ENCODE results near the gene FATE1. TPM values are rescaled to one million over a fixed set of nuclear protein-coding genes. Genes with fewer than 3 reads are reported as not detected.

FATE1 gene
- total RNA-seq, 2 experiments from 2014 or later = not detected

- no peak for DNase-seq (ENCODE audit: low spot score)
- POLR2A ChIA-PET = no interaction called here
- Histone ChIP-seq H2AFZ (ENCODE audit: low read length) (no peak within 1 kb of the TSS), H3K4me1 (ENCODE audit: insufficient read depth, low read length, poor library complexity, severe bottlenecking) (no peaks in the 10 kb centered on the region), H3K27ac (ENCODE audit: low read depth, low read length, poor library complexity, severe bottlenecking) (no peak within 1 kb of the TSS), H3K9me2 (ENCODE audit: insufficient read depth, low read length) (no peaks in the 10 kb centered on the region), H3K4me2 (ENCODE audit: low read length) (no peak within 1 kb of the TSS), H3K9me3 (ENCODE audit: low read length) (no peaks in the 10 kb centered on the region), H4K20me1 (ENCODE audit: insufficient read depth, low read length) (no peaks in the 10 kb centered on the region), H3K36me3 (ENCODE audit: insufficient read depth, low read length) (no peaks in the 10 kb centered on the region), H3K4me3 (ENCODE audit: low read depth, low read length, poor library complexity, severe bottlenecking) (no peak within 1 kb of the TSS), H3K79me2 (ENCODE audit: insufficient read depth, low read depth, low read length) (no peaks in the 10 kb centered on the region)
- intact Hi-C loops (cut with micrococcal nuclease; ENCODE audit: unreplicated experiment) = no loop called here
- BruUV-seq (replicated peaks) = no TSS peak
- CTCF ChIA-PET (ENCODE audit: unreplicated experiment) = no interaction called here
- TF ChIP-seq EZH2phosphoT487 (IDR thresholded peaks at IDR 0.05; ENCODE audit: borderline replicate concordance, low read depth, low read length) = no peak
- TF ChIP-seq CTCF (conservative IDR thresholded peaks at IDR 0.05; ENCODE audit: low read length) = no peak
Measured at GRCh38 chrX:151734446-151734845, 18.6 kb downstream of the FATE1 start, which contains the start of gene CNGA2. TSS of gene CNGA2 (plus strand) at chrX:151734746. CDS start at chrX:151738484, 3,738 bp downstream.

GRCh38 chrX:151735219-151735618 is 19.4 kb downstream of the FATE1 start:
- CTCF ChIA-PET (ENCODE audit: unreplicated experiment) = no interaction called here
- H4K20me1 ChIP-seq (ENCODE audit: insufficient read depth, low read length) = no peaks in the 10 kb centered on the region
- no peak for DNase-seq (ENCODE audit: low spot score)
- no peak overlapping the region for H3K27ac ChIP-seq (ENCODE audit: low read depth, low read length, poor library complexity, severe bottlenecking)
- no peak for TF ChIP-seq CTCF (conservative IDR thresholded peaks at IDR 0.05; ENCODE audit: low read length)
- TF ChIP-seq EZH2phosphoT487 (IDR thresholded peaks at IDR 0.05; ENCODE audit: borderline replicate concordance, low read depth, low read length) = no peak
- H3K9me3 ChIP-seq (ENCODE audit: low read length) = no peaks in the 10 kb centered on the region
- H3K36me3 ChIP-seq (ENCODE audit: insufficient read depth, low read length) = no peaks in the 10 kb centered on the region
- no peaks in the 10 kb centered on the region for H3K79me2 ChIP-seq (ENCODE audit: insufficient read depth, low read depth, low read length)
- no peaks in the 10 kb centered on the region for H3K9me2 ChIP-seq (ENCODE audit: insufficient read depth, low read length)
- H3K4me1 ChIP-seq (ENCODE audit: insufficient read depth, low read length, poor library complexity, severe bottlenecking) = no peaks in the 10 kb centered on the region
- no TSS peak for BruUV-seq (replicated peaks)
- H3K4me2 ChIP-seq (ENCODE audit: low read length) = no peak overlapping the region
- no peak overlapping the region for H2AFZ ChIP-seq (ENCODE audit: low read length)
- POLR2A ChIA-PET = no interaction called here
- H3K4me3 ChIP-seq (ENCODE audit: low read depth, low read length, poor library complexity, severe bottlenecking) = no peak overlapping the region
- intact Hi-C loops (cut with micrococcal nuclease; ENCODE audit: unreplicated experiment) = no loop called here

GRCh38 chrX:151736685-151737084 is 20.9 kb downstream of the FATE1 start:
- CTCF ChIA-PET (ENCODE audit: unreplicated experiment) = no interaction called here
- BruUV-seq (replicated peaks) = no TSS peak

More at GRCh38 chrX:151736685-151737084, 20.9 kb downstream of the FATE1 start:
- Histone ChIP-seq H3K36me3 (ENCODE audit: insufficient read depth, low read length) (no peaks in the 10 kb centered on the region), H4K20me1 (ENCODE audit: insufficient read depth, low read length) (no peaks in the 10 kb centered on the region), H3K4me3 (ENCODE audit: low read depth, low read length, poor library complexity, severe bottlenecking) (no peak overlapping the region), H3K9me3 (ENCODE audit: low read length) (no peaks in the 10 kb centered on the region), H3K27ac (ENCODE audit: low read depth, low read length, poor library complexity, severe bottlenecking) (no peak overlapping the region), H3K9me2 (ENCODE audit: insufficient read depth, low read length) (no peaks in the 10 kb centered on the region), H3K4me2 (ENCODE audit: low read length) (no peak overlapping the region), H3K4me1 (ENCODE audit: insufficient read depth, low read length, poor library complexity, severe bottlenecking) (no peaks in the 10 kb centered on the region), H2AFZ (ENCODE audit: low read length) (no peak overlapping the region), H3K79me2 (ENCODE audit: insufficient read depth, low read depth, low read length) (no peaks in the 10 kb centered on the region)
- DNase-seq (ENCODE audit: low spot score) = no peak
- intact Hi-C loops (cut with micrococcal nuclease; ENCODE audit: unreplicated experiment) = no loop called here
- POLR2A ChIA-PET = no interaction called here
- TF ChIP-seq EZH2phosphoT487 (IDR thresholded peaks at IDR 0.05; ENCODE audit: borderline replicate concordance, low read depth, low read length) = no peak
- TF ChIP-seq CTCF (conservative IDR thresholded peaks at IDR 0.05; ENCODE audit: low read length) = no peak
